ENCODE results near the gene FOXB1. TPM values are rescaled to one million over a fixed set of nuclear protein-coding genes. Genes with fewer than 3 reads are reported as not detected.

Gene FOXB1
- total RNA-seq, 4 donors from 2014 or later, result not detected

DNA sequence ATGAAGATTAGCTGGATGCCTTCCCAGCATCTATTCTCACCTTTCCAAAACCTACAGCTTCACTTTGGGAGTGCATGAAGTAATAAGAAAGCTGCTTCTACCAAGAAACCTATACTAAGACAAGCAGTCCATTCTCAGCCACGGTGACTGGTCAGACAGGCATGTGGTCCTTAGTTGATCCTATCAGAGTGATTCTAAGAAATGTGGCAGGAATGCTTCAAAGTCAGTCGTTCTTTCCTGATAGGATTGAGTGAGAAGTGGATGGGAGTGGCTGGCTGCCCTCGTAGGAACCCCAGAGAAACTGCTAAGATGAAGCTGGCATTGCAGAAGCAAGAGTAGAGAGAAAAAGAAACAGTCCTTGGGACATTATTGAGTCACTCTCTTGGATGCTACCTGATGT is 16.6 kb downstream of the FOXB1 start:
- Histone ChIP-seq H3K4me3 (replicated peaks in 1 of 3) (no peak overlapping the region), H3K4me1 (no peaks in the 10 kb centered on the region), H3K27me3 (no peaks in the 10 kb centered on the region), H3K27ac (no peak overlapping the region), H3K36me3 (no peaks in the 10 kb centered on the region), H3K9me3 (no peaks in the 10 kb centered on the region)
- WGBS, 2 donors, result 22 to 24% methylated on average over 3 of the region's 3 CpGs
- DNase-seq, result no peak
- intact Hi-C loops (cut with DNase I), result no loop called here
- TF ChIP-seq, protein P1, sequence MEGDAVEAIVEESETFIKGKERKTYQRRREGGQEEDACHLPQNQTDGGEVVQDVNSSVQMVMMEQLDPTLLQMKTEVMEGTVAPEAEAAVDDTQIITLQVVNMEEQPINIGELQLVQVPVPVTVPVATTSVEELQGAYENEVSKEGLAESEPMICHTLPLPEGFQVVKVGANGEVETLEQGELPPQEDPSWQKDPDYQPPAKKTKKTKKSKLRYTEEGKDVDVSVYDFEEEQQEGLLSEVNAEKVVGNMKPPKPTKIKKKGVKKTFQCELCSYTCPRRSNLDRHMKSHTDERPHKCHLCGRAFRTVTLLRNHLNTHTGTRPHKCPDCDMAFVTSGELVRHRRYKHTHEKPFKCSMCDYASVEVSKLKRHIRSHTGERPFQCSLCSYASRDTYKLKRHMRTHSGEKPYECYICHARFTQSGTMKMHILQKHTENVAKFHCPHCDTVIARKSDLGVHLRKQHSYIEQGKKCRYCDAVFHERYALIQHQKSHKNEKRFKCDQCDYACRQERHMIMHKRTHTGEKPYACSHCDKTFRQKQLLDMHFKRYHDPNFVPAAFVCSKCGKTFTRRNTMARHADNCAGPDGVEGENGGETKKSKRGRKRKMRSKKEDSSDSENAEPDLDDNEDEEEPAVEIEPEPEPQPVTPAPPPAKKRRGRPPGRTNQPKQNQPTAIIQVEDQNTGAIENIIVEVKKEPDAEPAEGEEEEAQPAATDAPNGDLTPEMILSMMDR (IDR thresholded peaks at IDR 0.05), result no peak
- no peak for TF ChIP-seq POLR2A (IDR thresholded peaks at IDR 0.05)

DNA sequence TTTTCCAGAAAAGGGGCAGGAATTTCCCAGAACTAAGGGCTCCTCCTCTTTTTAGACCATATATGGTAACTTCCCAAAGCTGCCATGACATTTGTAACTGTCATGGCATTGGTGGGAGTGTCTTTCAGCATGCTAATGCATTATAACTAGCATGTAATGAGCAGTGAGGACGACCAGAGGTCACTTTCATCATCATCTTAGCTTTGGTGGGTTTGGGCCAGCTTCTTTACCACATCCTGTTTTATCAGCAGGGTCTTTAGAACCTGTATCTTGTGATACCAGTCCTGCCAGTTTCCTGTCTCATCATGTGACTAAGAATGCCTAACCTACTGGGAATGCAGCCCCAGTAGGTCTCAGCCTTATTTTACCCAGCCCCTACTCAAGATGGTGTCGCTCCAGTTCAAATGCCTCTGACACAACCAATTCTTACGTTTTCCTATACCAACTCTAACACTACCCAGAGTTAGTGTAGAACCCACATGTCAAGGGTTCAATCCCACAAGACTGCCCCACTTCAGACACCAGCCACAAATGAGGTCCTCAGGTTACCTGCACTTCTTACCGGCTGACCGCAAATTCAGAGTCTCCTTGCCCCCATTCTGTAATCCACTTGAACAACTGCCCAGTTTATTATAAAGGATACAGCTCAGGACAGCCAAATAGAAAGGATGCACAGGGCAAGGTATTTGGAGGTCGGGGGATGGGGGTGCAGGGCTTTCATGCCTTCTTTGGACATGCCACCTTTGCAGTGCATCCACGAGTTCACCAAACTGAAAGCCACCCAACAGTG is 17.7 kb downstream of the FOXB1 start:
- no peak overlapping the region for H3K4me3 ChIP-seq (replicated peaks in 1 of 3)
- no peaks in the 10 kb centered on the region for H3K4me1 ChIP-seq
- intact Hi-C loops (cut with DNase I), result no loop called here
- 82 to 84% methylated on average over 7 of the region's 7 CpGs for WGBS, 2 donors
- TF ChIP-seq, protein P1 (IDR thresholded peaks at IDR 0.05), result no peak
- TF ChIP-seq POLR2A (IDR thresholded peaks at IDR 0.05), result no peak
- no peaks in the 10 kb centered on the region for H3K9me3 ChIP-seq
- H3K36me3 ChIP-seq, result no peaks in the 10 kb centered on the region
- no peak overlapping the region for H3K27ac ChIP-seq
- no peak for DNase-seq
- no peaks in the 10 kb centered on the region for H3K27me3 ChIP-seq

DNA sequence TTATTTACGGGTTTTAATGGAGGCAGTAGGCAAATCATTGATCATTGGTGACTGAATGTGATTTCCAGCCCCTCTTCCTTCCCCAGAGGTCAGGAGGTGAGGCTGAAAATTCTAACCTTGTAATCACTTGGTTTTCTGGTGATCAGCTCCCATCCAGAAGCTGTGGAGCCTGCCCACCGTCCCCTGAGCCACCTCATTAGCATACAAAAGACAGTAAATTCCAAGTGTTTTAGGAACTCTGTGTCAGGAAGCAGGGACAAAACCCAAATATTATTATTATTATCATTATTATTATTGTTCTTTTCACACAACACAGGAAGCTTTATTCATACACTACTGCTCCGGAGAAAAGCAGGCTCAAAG is 18.2 kb downstream of the FOXB1 start:
- 59 to 68% methylated on average over 3 of the region's 3 CpGs for WGBS, 2 donors
- no peaks in the 10 kb centered on the region for H3K36me3 ChIP-seq
- no peak for DNase-seq
- TF ChIP-seq, protein P1 (IDR thresholded peaks at IDR 0.05), result no peak
- no peak for TF ChIP-seq POLR2A (IDR thresholded peaks at IDR 0.05)
- H3K27ac ChIP-seq, result no peak overlapping the region
- intact Hi-C loops (cut with DNase I), result no loop called here
- no peaks in the 10 kb centered on the region for H3K27me3 ChIP-seq
- H3K9me3 ChIP-seq, result no peaks in the 10 kb centered on the region
- no peak overlapping the region for H3K4me3 ChIP-seq (replicated peaks in 1 of 3)
- no peaks in the 10 kb centered on the region for H3K4me1 ChIP-seq

DNA sequence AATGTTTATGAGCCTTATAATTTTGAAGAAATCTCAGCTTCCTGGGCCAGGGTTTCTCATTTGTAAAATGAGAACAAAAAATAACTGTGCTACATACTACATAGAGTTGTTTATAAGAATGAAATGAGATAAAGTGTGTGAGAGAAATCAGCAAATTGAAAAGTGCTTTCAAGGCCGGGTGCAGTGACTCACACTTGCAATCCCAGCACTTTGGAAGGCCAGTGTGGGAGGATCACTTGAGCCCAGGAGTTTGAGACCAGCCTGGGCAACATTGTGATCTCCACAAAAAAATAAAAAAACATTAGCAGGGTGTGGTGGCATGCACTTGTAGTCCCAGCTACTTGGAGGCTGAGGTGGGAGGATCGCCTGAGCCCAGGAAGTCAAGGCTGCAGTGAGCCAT is 22.4 kb downstream of the FOXB1 start:
- no peaks in the 10 kb centered on the region for H3K27me3 ChIP-seq
- no peak for DNase-seq
- H3K4me3 ChIP-seq (replicated peaks in 1 of 3), result no peak overlapping the region
- no peaks in the 10 kb centered on the region for H3K9me3 ChIP-seq
- intact Hi-C loops (cut with DNase I), result no loop called here
- no peak overlapping the region for H3K27ac ChIP-seq
- WGBS, 2 donors, result 71 to 79% methylated on average over 2 of the region's 2 CpGs
- no peaks in the 10 kb centered on the region for H3K36me3 ChIP-seq
- no peaks in the 10 kb centered on the region for H3K4me1 ChIP-seq
- TF ChIP-seq, protein P1 (IDR thresholded peaks at IDR 0.05), result no peak
- TF ChIP-seq POLR2A (IDR thresholded peaks at IDR 0.05), result no peak

DNA sequence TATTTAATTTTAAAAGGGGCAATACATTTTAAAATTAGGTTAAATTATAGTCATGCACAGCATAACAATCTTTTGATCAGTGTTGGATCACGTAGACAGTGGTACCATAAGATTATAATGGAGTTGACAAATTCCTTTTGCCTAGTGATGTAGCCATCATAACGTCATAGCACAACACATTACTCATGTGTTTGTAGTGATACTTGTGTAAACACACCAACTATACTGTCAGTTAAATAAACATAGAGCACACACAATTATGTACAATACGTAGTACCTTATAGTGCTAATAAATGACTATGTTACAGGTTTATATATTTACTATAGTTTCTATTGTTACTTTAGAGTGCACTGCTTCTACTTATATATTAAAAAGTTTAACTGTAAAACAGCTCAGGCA is 31.2 kb downstream of the FOXB1 start:
- TF ChIP-seq, protein P1 (IDR thresholded peaks at IDR 0.05), result no peak
- no peak for TF ChIP-seq POLR2A (IDR thresholded peaks at IDR 0.05)
- 85 to 87% methylated on average over 3 of the region's 3 CpGs for WGBS, 2 donors
- H3K4me3 ChIP-seq (replicated peaks in 1 of 3), result no peak overlapping the region
- H3K9me3 ChIP-seq, result no peaks in the 10 kb centered on the region
- H3K27ac ChIP-seq, result no peak overlapping the region
- H3K4me1 ChIP-seq, result no peaks in the 10 kb centered on the region
- DNase-seq, result no peak
- H3K27me3 ChIP-seq, result no peaks in the 10 kb centered on the region
- no peaks in the 10 kb centered on the region for H3K36me3 ChIP-seq
- intact Hi-C loops (cut with DNase I), result no loop called here

All from thyroid gland (tissue), 4 donors.